NT2/D1 (cell line): Measurements from ENCODE around the gene WDR6.

Experiments
- SUZ12 ChIP-seq: IDR thresholded peaks from 2 replicates; pipeline ENCODE4 v1.6.1; 2011; ENCODE audit not compliant: insufficient read length, insufficient read depth; ENCODE audit errors: extremely low read depth
- YY1 ChIP-seq: IDR thresholded peaks from 2 replicates; pipeline ENCODE4 v1.6.1; 2011; ENCODE audit not compliant: insufficient read length, insufficient read depth
- ZNF274 ChIP-seq: IDR thresholded peaks from 2 replicates; pipeline ENCODE4 v1.6.1; 2011; ENCODE audit warnings: mild to moderate bottlenecking, low read depth, low read length

- TF ChIP-seq SUZ12 (no peak), YY1 (no peak), ZNF274 (no peak)
These were observed 21.7 kb downstream of the WDR6 start, which contains the start of gene IMPDH2 for GRCh38 chr3:49028673-49029562.
